ENCODE data around the gene CIAO3.
A peak's percentile ranks its signal among the peaks of the same experiment; 100 is the strongest.

CIAO3 gene

GRCh38 chr16:740764-741505 lies at the start of gene CIAO3:
Gene CIAO3 (minus strand): TSS chr16:740997. CDS start chr16:740985, 12 bp downstream.
- peak within 1 kb of the TSS; percentile 89 for H3K4me3 ChIP-seq (ENCODE audit: low read depth, low read length)
- DNase-seq (ENCODE audit: low read depth): peak; percentile 97
- TF ChIP-seq CTCF (IDR thresholded peaks at IDR 0.05; ENCODE audit: insufficient read depth, low read depth, low read length, missing control alignments): peak; percentile 93

- DNase-seq (ENCODE audit: low read depth): no peak
- H3K4me3 ChIP-seq (ENCODE audit: low read depth, low read length): no peak overlapping the region
- TF ChIP-seq CTCF (IDR thresholded peaks at IDR 0.05; ENCODE audit: insufficient read depth, low read depth, low read length, missing control alignments): no peak
Measured at GRCh38 chr16:790086-790485, 49.3 kb upstream of the CIAO3 start.

GRCh38 chr16:789191-789850 lies 48.5 kb upstream of the CIAO3 start:
- TF ChIP-seq CTCF (IDR thresholded peaks at IDR 0.05; ENCODE audit: insufficient read depth, low read depth, low read length, missing control alignments): no peak
- peak overlapping the region; percentile 80 for H3K4me3 ChIP-seq (ENCODE audit: low read depth, low read length)
- DNase-seq (ENCODE audit: low read depth): no peak

- peak; percentile 96 for DNase-seq (ENCODE audit: low read depth)
- no peak for TF ChIP-seq CTCF (IDR thresholded peaks at IDR 0.05; ENCODE audit: insufficient read depth, low read depth, low read length, missing control alignments)
- H3K4me3 ChIP-seq (ENCODE audit: low read depth, low read length): peak within 1 kb of the TSS; percentile 95
Measured at GRCh38 chr16:788399-789126, 47.8 kb upstream of the CIAO3 start, which contains the start of gene CHTF18. Gene CHTF18 (plus strand): TSS chr16:788620. CDS start chr16:788685, 65 bp downstream.

- peak; percentile 32 for DNase-seq (ENCODE audit: low read depth)
- no peak for TF ChIP-seq CTCF (IDR thresholded peaks at IDR 0.05; ENCODE audit: insufficient read depth, low read depth, low read length, missing control alignments)
- peak within 1 kb of the TSS; percentile 95 for H3K4me3 ChIP-seq (ENCODE audit: low read depth, low read length)
Measured at GRCh38 chr16:787978-788398, 47.2 kb upstream of the CIAO3 start, which contains the start of gene RPUSD1. Gene RPUSD1 (minus strand): TSS chr16:788381. CDS start chr16:787737, 644 bp downstream.

GRCh38 chr16:787321-787966 lies 46.6 kb upstream of the CIAO3 start:
- H3K4me3 ChIP-seq (ENCODE audit: low read depth, low read length): peak overlapping the region; percentile 95
- no peak for TF ChIP-seq CTCF (IDR thresholded peaks at IDR 0.05; ENCODE audit: insufficient read depth, low read depth, low read length, missing control alignments)
- no peak for DNase-seq (ENCODE audit: low read depth)
